ENCODE measurements around the gene MLLT6. TPM values are rescaled to one million over a fixed set of nuclear protein-coding genes. Genes with fewer than 3 reads are reported as not detected.

The MLLT6 gene
- total RNA-seq, 1 experiment from 2014 or later, result 50.6 TPM

DNA sequence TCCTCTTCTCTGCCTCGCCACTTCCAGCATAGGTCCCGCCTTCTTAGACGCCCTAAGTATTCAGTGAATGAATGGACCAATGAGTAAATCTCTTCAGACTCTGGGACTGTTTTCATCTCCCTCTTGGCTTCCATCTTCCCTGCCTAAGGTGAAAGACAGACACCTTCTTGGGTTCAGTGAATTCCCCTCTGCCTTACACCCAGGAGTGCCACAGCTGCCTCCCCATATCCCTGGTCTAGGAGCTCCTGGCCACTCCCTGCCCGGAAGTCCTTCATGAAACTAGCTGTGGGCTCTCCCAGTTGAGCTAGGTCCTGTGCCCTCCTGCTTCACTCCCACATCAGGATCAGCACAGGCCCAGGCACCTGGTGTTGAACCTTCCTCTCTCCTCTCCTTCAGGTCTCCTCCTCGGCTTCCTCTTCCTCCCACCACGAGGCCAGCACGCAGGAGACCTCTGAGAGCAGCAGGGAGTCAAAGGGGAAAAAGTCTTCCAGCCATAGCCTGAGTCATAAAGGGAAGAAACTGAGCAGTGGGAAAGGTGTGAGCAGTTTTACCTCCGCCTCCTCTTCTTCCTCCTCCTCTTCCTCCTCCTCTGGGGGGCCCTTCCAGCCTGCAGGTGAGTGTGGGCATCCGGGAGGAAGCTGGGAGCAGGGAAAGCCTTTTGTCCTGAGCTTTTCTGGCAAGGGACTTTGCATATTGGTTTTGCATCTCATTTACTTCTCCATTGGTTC, 10.3 kb downstream of the MLLT6 start:
- H3K27me3 ChIP-seq (ENCODE audit: control insufficient read depth, insufficient read depth, low read length), result no peaks in the 10 kb centered on the region
- H3K9me3 ChIP-seq (ENCODE audit: control insufficient read depth, insufficient read depth, low read depth, low read length), result no peaks in the 10 kb centered on the region
- DNase-seq (ENCODE audit: low read depth, low spot score), result no peak
- BruUV-seq (replicated peaks), result no TSS peak
- no peak for ATAC-seq
- ChIA-PET POLR2A (no interaction called here), CTCF (no interaction called here)
- H3K4me3 ChIP-seq (ENCODE audit: low read depth in 2 of 2, low read length in 2 of 2), result no peak overlapping the region
- no peaks in the 10 kb centered on the region for H3K4me1 ChIP-seq (ENCODE audit: control insufficient read depth, insufficient read depth, low read length)
- in situ Hi-C loops (cut with HindIII; ENCODE audit: low pct_unique_long_range_greater_than_20kb, low sequenced_read_pairs), result no loop called here
- no peak overlapping the region for H3K27ac ChIP-seq (ENCODE audit: low read length)
- intact Hi-C loops (cut with micrococcal nuclease; ENCODE audit: unreplicated experiment), result no loop called here
- TF ChIP-seq TCF7L2 (IDR thresholded peaks at IDR 0.05; ENCODE audit: low read depth, low read length), result no peak
- no peak for TF ChIP-seq SIN3A (IDR thresholded peaks at IDR 0.05; ENCODE audit: borderline replicate concordance, insufficient read depth, low read depth, low read length)
- no peak for TF ChIP-seq POLR2AphosphoS5 (IDR thresholded peaks at IDR 0.05; ENCODE audit: low read depth, low read length)
- TF ChIP-seq, protein P1, sequence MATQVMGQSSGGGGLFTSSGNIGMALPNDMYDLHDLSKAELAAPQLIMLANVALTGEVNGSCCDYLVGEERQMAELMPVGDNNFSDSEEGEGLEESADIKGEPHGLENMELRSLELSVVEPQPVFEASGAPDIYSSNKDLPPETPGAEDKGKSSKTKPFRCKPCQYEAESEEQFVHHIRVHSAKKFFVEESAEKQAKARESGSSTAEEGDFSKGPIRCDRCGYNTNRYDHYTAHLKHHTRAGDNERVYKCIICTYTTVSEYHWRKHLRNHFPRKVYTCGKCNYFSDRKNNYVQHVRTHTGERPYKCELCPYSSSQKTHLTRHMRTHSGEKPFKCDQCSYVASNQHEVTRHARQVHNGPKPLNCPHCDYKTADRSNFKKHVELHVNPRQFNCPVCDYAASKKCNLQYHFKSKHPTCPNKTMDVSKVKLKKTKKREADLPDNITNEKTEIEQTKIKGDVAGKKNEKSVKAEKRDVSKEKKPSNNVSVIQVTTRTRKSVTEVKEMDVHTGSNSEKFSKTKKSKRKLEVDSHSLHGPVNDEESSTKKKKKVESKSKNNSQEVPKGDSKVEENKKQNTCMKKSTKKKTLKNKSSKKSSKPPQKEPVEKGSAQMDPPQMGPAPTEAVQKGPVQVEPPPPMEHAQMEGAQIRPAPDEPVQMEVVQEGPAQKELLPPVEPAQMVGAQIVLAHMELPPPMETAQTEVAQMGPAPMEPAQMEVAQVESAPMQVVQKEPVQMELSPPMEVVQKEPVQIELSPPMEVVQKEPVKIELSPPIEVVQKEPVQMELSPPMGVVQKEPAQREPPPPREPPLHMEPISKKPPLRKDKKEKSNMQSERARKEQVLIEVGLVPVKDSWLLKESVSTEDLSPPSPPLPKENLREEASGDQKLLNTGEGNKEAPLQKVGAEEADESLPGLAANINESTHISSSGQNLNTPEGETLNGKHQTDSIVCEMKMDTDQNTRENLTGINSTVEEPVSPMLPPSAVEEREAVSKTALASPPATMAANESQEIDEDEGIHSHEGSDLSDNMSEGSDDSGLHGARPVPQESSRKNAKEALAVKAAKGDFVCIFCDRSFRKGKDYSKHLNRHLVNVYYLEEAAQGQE (IDR thresholded peaks at IDR 0.05; ENCODE audit: insufficient read depth in 1 of 2, low read depth in 2 of 2, low read length in 1 of 2), result no peak
- no peak for TF ChIP-seq CTCF (IDR thresholded peaks at IDR 0.05)
- no peaks in the 10 kb centered on the region for H3K36me3 ChIP-seq (ENCODE audit: control insufficient read depth, insufficient read depth, low read length)

DNA sequence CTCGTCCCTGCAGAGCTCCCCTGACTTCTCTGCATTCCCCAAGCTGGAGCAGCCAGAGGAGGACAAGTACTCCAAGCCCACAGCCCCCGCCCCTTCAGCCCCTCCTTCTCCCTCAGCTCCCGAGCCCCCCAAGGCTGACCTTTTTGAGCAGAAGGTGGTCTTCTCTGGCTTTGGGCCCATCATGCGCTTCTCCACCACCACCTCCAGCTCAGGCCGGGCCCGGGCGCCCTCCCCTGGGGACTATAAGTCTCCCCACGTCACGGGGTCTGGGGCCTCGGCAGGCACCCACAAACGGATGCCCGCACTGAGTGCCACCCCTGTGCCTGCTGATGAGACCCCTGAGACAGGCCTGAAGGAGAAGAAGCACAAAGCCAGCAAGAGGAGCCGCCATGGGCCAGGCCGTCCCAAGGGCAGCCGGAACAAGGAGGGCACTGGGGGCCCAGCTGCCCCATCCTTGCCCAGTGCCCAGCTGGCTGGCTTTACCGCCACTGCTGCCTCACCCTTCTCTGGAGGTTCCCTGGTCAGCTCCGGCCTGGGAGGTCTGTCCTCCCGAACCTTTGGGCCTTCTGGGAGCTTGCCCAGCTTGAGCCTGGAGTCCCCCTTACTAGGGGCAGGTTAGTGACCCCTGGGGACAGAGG, 11.4 kb downstream of the MLLT6 start:
- no peak overlapping the region for H3K4me3 ChIP-seq (ENCODE audit: low read depth in 2 of 2, low read length in 2 of 2)
- in situ Hi-C loops (cut with HindIII; ENCODE audit: low pct_unique_long_range_greater_than_20kb, low sequenced_read_pairs), result no loop called here
- CTCF ChIA-PET, result no interaction called here
- TF ChIP-seq SIN3A (IDR thresholded peaks at IDR 0.05; ENCODE audit: borderline replicate concordance, insufficient read depth, low read depth, low read length), result no peak
- TF ChIP-seq POLR2AphosphoS5 (IDR thresholded peaks at IDR 0.05; ENCODE audit: low read depth, low read length), result no peak
- H3K36me3 ChIP-seq (ENCODE audit: control insufficient read depth, insufficient read depth, low read length), result no peaks in the 10 kb centered on the region
- BruUV-seq (replicated peaks), result no TSS peak
- no peaks in the 10 kb centered on the region for H3K27me3 ChIP-seq (ENCODE audit: control insufficient read depth, insufficient read depth, low read length)
- no peak for ATAC-seq
- intact Hi-C loops (cut with micrococcal nuclease; ENCODE audit: unreplicated experiment), result no loop called here
- no peak for DNase-seq (ENCODE audit: low read depth, low spot score)
- no peaks in the 10 kb centered on the region for H3K9me3 ChIP-seq (ENCODE audit: control insufficient read depth, insufficient read depth, low read depth, low read length)
- POLR2A ChIA-PET, result interaction anchor here (0.6 kb wide), 1 partner anchor 258 kb away, joined by 9 read pairs; no protein-coding TSS in a partner anchor
- H3K27ac ChIP-seq (ENCODE audit: low read length), result no peak overlapping the region
- no peaks in the 10 kb centered on the region for H3K4me1 ChIP-seq (ENCODE audit: control insufficient read depth, insufficient read depth, low read length)

All from Panc1 (cell line).